ENCODE data around the gene UBAP2. TPM values are rescaled to one million over a fixed set of nuclear protein-coding genes. Genes with fewer than 3 reads are reported as not detected.
A peak's percentile ranks its signal among the peaks of the same experiment; 100 is the strongest.

UBAP2 gene
- total and polyA plus RNA-seq, 2 donors (not counting 3 experiments of a cell fraction or from before 2014, with no cell fraction given), result 43.2 to 55.8 TPM

- ChIA-PET CTCF (interaction anchor here (0.7 to 1.8 kb wide), 5 partner anchors 10 to 177 kb away, joined by 3 to 4 read pairs (median 3); no protein-coding TSS in a partner anchor), POLR2A (no interaction called here)
- dilution Hi-C loops (cut with MboI; ENCODE audit: extremely low pct_ligation_motif_present, low sequenced_read_pairs) (no loop called here), intact Hi-C loops (cut with micrococcal nuclease) (no loop called here)
- Histone ChIP-seq H3K9me1 (replicated peaks; ENCODE audit: control insufficient read depth, extremely low read depth, insufficient read depth, low read length) (no peaks in the 10 kb centered on the region), H3K27ac (ENCODE audit: insufficient read depth, low read depth, low read length) (no peak overlapping the region), H3K79me2 (ENCODE audit: control insufficient read depth, insufficient read depth, low read length) (peaks cover 24% of the 10 kb centered on the region), H4K20me1 (replicated peaks; ENCODE audit: control insufficient read depth, extremely low read depth, insufficient read depth, low read length) (peaks cover 3% of the 10 kb centered on the region), H3K9me3 (replicated peaks; ENCODE audit: control insufficient read depth, insufficient read depth, low read length) (no peaks in the 10 kb centered on the region), H2AFZ (ENCODE audit: low read depth, low read length) (no peak overlapping the region), H3K9ac (replicated peaks; ENCODE audit: extremely low read depth, insufficient read depth, low read length) (no peak overlapping the region), H3K4me3 (replicated peaks in 1 of 3; ENCODE audit: insufficient read depth in 1 of 3, low read depth in 1 of 3, low read length in 3 of 3) (no peak overlapping the region), H3K27me3 (ENCODE audit: control insufficient read depth in 2 of 2, insufficient read depth in 2 of 2, low read length in 2 of 2) (no peaks in the 10 kb centered on the region), H3K4me1 (ENCODE audit: control insufficient read depth, extremely low read depth, insufficient read depth, low read length) (no peaks in the 10 kb centered on the region), H3K4me2 (ENCODE audit: insufficient read depth, low read length) (no peak overlapping the region), H3K36me3 (ENCODE audit: control insufficient read depth in 2 of 2, extremely low read depth in 1 of 2, insufficient read depth in 2 of 2, low read length in 2 of 2) (peaks cover 15 to 20% of the 10 kb centered on the region in 2 experiments)
- DNase-seq (ENCODE audit: low read depth, low spot score), result no peak
- TF ChIP-seq JUN (IDR thresholded peaks at IDR 0.05; ENCODE audit: borderline replicate concordance, insufficient read depth, insufficient read length, low read depth), result no peak
- TF ChIP-seq, protein P1, sequence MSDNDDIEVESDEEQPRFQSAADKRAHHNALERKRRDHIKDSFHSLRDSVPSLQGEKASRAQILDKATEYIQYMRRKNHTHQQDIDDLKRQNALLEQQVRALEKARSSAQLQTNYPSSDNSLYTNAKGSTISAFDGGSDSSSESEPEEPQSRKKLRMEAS (IDR thresholded peaks at IDR 0.05; ENCODE audit: insufficient read depth, insufficient read length), result no peak
- no peak for TF ChIP-seq FOS (IDR thresholded peaks at IDR 0.05; ENCODE audit: borderline replicate concordance, insufficient read depth, low read length)
- no peak for TF ChIP-seq MYC (IDR thresholded peaks at IDR 0.05; ENCODE audit: low read depth, low read length)
- BruUV-seq (replicated peaks), result no TSS peak
- no peak for FAIRE-seq
These were observed 133.6 kb downstream of the UBAP2 start for GRCh38 chr9:33914887-33915628.

DNA sequence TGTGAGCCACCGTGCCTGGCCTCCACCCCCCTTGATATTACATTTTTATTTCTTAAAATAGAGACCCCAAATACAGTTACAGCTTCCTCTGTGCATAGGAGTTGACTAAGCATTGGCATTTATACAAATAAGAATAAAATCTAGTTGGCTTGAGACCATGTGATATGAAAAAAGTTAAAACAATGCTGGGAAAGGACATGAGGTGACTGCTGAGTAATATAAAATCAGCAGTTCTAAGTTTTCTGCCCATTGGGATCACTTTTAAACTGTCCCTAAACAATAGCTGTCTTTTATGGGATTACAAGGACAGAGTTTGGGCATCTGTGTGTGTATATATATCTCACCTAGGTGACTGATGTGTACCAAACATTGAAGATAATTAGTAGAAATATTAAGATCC, 135.1 kb downstream of the UBAP2 start:
- peaks cover 36% of the 10 kb centered on the region for H3K79me2 ChIP-seq (ENCODE audit: control insufficient read depth, insufficient read depth, low read length)
- no peak overlapping the region for H3K9ac ChIP-seq (replicated peaks; ENCODE audit: extremely low read depth, insufficient read depth, low read length)
- no peak overlapping the region for H3K4me2 ChIP-seq (ENCODE audit: insufficient read depth, low read length)
- CTCF ChIA-PET, result interaction anchor here (1.1 to 1.2 kb wide), 2 partner anchors 99 to 160 kb away, joined by 3 to 5 read pairs; no protein-coding TSS in a partner anchor
- peak; percentile 32 for DNase-seq (ENCODE audit: low read depth, low spot score)
- no TSS peak for BruUV-seq (replicated peaks)
- H3K9me1 ChIP-seq (replicated peaks; ENCODE audit: control insufficient read depth, extremely low read depth, insufficient read depth, low read length), result no peaks in the 10 kb centered on the region
- H2AFZ ChIP-seq (ENCODE audit: low read depth, low read length), result no peak overlapping the region
- FAIRE-seq, result no peak
- no peak overlapping the region for H3K27ac ChIP-seq (ENCODE audit: insufficient read depth, low read depth, low read length)
- dilution Hi-C loops (cut with MboI; ENCODE audit: extremely low pct_ligation_motif_present, low sequenced_read_pairs), result no loop called here
- no peaks in the 10 kb centered on the region for H3K27me3 ChIP-seq (ENCODE audit: control insufficient read depth in 2 of 2, insufficient read depth in 2 of 2, low read length in 2 of 2)
- TF ChIP-seq EZH2 (IDR thresholded peaks at IDR 0.05; ENCODE audit: borderline replicate concordance, low read depth, low read length, severe bottlenecking), result no peak
- no peak for TF ChIP-seq POLR2AphosphoS5 (IDR thresholded peaks at IDR 0.05; ENCODE audit: insufficient read depth, low read depth, low read length)
- no peak for TF ChIP-seq FOS (IDR thresholded peaks at IDR 0.05; ENCODE audit: borderline replicate concordance, insufficient read depth, low read length)
- no peak for TF ChIP-seq CTCF (IDR thresholded peaks at IDR 0.05; ENCODE audit: extremely low read depth in 1 of 2, insufficient read depth in 1 of 2, low read depth in 1 of 2, low read length in 2 of 2)
- no peak for TF ChIP-seq POLR2A (IDR thresholded peaks at IDR 0.05; ENCODE audit: low read depth, low read length)
- TF ChIP-seq MYC (IDR thresholded peaks at IDR 0.05; ENCODE audit: low read depth, low read length), result no peak
- no peak for TF ChIP-seq GATA2 (IDR thresholded peaks at IDR 0.05; ENCODE audit: insufficient read depth, insufficient read length, low read depth, low read length)
- TF ChIP-seq, protein P1 (IDR thresholded peaks at IDR 0.05; ENCODE audit: insufficient read depth, insufficient read length), result no peak
- TF ChIP-seq JUN (IDR thresholded peaks at IDR 0.05; ENCODE audit: borderline replicate concordance, insufficient read depth, insufficient read length, low read depth), result no peak
- H3K4me1 ChIP-seq (ENCODE audit: control insufficient read depth, extremely low read depth, insufficient read depth, low read length), result no peaks in the 10 kb centered on the region
- POLR2A ChIA-PET, result no interaction called here
- no peak overlapping the region for H3K4me3 ChIP-seq (replicated peaks in 1 of 3; ENCODE audit: insufficient read depth in 1 of 3, low read depth in 1 of 3, low read length in 3 of 3)
- peaks cover 3% of the 10 kb centered on the region for H4K20me1 ChIP-seq (replicated peaks; ENCODE audit: control insufficient read depth, extremely low read depth, insufficient read depth, low read length)
- H3K36me3 ChIP-seq (ENCODE audit: control insufficient read depth in 2 of 2, extremely low read depth in 1 of 2, insufficient read depth in 2 of 2, low read length in 2 of 2), result peaks cover 15 to 16% of the 10 kb centered on the region in 2 experiments
- no peaks in the 10 kb centered on the region for H3K9me3 ChIP-seq (replicated peaks; ENCODE audit: control insufficient read depth, insufficient read depth, low read length)
- intact Hi-C loops (cut with micrococcal nuclease), result no loop called here

Measured in endothelial cell of umbilical vein (primary cell).